Right lobe of liver (tissue), 4 donors: ENCODE results near the gene SEMA4D.

ENCODE experiments used
- CTCF ChIP-seq, 4 donors: fragments of 200-600 bp in 3 of 4; fragments of 450-650 bp in 1 of 4; IDR thresholded peaks; one replicate each; pipeline versions ENCODE4 v1.5.1 to v1.8.0; 2016 to 2022; ENCODE audit warnings: antibody characterized with exemption in 4 of 4, mild to moderate bottlenecking in 2 of 4
- POLR2A ChIP-seq: fragments of 450-650 bp; IDR thresholded peaks from one replicate; pipeline ENCODE4 v1.6.1; 2017; ENCODE audit warnings: antibody characterized with exemption, mild to moderate bottlenecking
- donor health status: DM: no; HTN: no; CAD: no.
- donor health status: DM: no; HTN: no; CAD: no.
- donor health status: DM: no; HTN: yes; CAD: no.

GRCh38 chr9:89412951-89413350, 85.0 kb downstream of the SEMA4D start:
- TF ChIP-seq CTCF (IDR thresholded peaks at IDR 0.05) (no peak), POLR2A (no peak)
